ENCODE data around the gene PTF1A. TPM values are rescaled to one million over a fixed set of nuclear protein-coding genes. Genes with fewer than 3 reads are reported as not detected.
A peak's percentile ranks its signal among the peaks of the same experiment; 100 is the strongest.

The PTF1A gene
- total RNA-seq, 1 donor from 2014 or later, result not detected

- no peak for DNase-seq (ENCODE audit: low spot score)
- H3K4me3 Mint-ChIP-seq, result no peak overlapping the region
Measured at GRCh38 chr10:23201837-23202236, 9.7 kb downstream of the PTF1A start.

GRCh38 chr10:23202779-23203178, 10.7 kb downstream of the PTF1A start:
- peaks cover 1% of the 10 kb centered on the region for H3K9me3 Mint-ChIP-seq
- peaks cover 70% of the 10 kb centered on the region for H4K20me1 ChIP-seq (ENCODE audit: low read depth)

More at GRCh38 chr10:23201837-23202236, 9.7 kb downstream of the PTF1A start:
- H3F3A ChIP-seq (ENCODE audit: low read depth), result peaks cover 48% of the 10 kb centered on the region
- H3K4me1 Mint-ChIP-seq, result peaks cover 32% of the 10 kb centered on the region
- H3K4me2 ChIP-seq, result no peak overlapping the region
- H4K20me1 ChIP-seq (ENCODE audit: low read depth), result peaks cover 79% of the 10 kb centered on the region
- H3K27me3 ChIP-seq, result peaks cover 100% of the 10 kb centered on the region
- H3K4me1 ChIP-seq, result peaks cover 35% of the 10 kb centered on the region
- H3K36me3 Mint-ChIP-seq, result no peaks in the 10 kb centered on the region
- no peak for TF ChIP-seq EZH2 (IDR thresholded peaks at IDR 0.05)
- no peak overlapping the region for H3K9ac ChIP-seq
- H3K36me3 ChIP-seq, result no peaks in the 10 kb centered on the region
- H2AFZ ChIP-seq (replicated peaks), result no peak overlapping the region
- H3K4me3 ChIP-seq, result no peak overlapping the region
- no peaks in the 10 kb centered on the region for H3K79me2 ChIP-seq (ENCODE audit: low read depth)
- H3K9me3 ChIP-seq (ENCODE audit: low read depth), result no peaks in the 10 kb centered on the region
- peaks cover 75% of the 10 kb centered on the region for H3K27me3 Mint-ChIP-seq (ENCODE audit: insufficient read depth, low read depth)
- no peak overlapping the region for H3K27ac ChIP-seq
- peaks cover 1% of the 10 kb centered on the region for H3K9me3 Mint-ChIP-seq
- H3K27ac Mint-ChIP-seq, result no peak overlapping the region

GRCh38 chr10:23203369-23204325, 11.5 kb downstream of the PTF1A start:
- Mint-ChIP-seq H3K27me3 (ENCODE audit: insufficient read depth, low read depth) (peaks cover 58% of the 10 kb centered on the region), H3K4me3 (peak overlapping the region; percentile 8), H3K9me3 (peaks cover 1% of the 10 kb centered on the region), H3K36me3 (no peaks in the 10 kb centered on the region), H3K27ac (no peak overlapping the region), H3K4me1 (peaks cover 29% of the 10 kb centered on the region)
- Histone ChIP-seq H3K27ac (no peak overlapping the region), H3K9ac (no peak overlapping the region), H3K4me3 (no peak overlapping the region), H2AFZ (replicated peaks) (no peak overlapping the region), H3K4me2 (peak overlapping the region; percentile 20), H3K4me1 (peaks cover 33% of the 10 kb centered on the region), H3F3A (ENCODE audit: low read depth) (peaks cover 45% of the 10 kb centered on the region), H3K36me3 (no peaks in the 10 kb centered on the region), H3K9me3 (ENCODE audit: low read depth) (no peaks in the 10 kb centered on the region), H4K20me1 (ENCODE audit: low read depth) (peaks cover 61% of the 10 kb centered on the region), H3K27me3 (peaks cover 100% of the 10 kb centered on the region), H3K79me2 (ENCODE audit: low read depth) (no peaks in the 10 kb centered on the region)
- TF ChIP-seq CTCF (IDR thresholded peaks at IDR 0.05), result no peak
- peak; percentile 62 for TF ChIP-seq EZH2 (IDR thresholded peaks at IDR 0.05)
- peak; percentile 31 for DNase-seq (ENCODE audit: low spot score)

More at GRCh38 chr10:23202779-23203178, 10.7 kb downstream of the PTF1A start:
- H3K27ac Mint-ChIP-seq, result no peak overlapping the region
- Histone ChIP-seq H3K27me3 (peaks cover 100% of the 10 kb centered on the region), H3K79me2 (ENCODE audit: low read depth) (no peaks in the 10 kb centered on the region), H3K4me3 (no peak overlapping the region), H3K4me2 (no peak overlapping the region), H3K36me3 (no peaks in the 10 kb centered on the region), H3F3A (ENCODE audit: low read depth) (peaks cover 48% of the 10 kb centered on the region), H3K9me3 (ENCODE audit: low read depth) (no peaks in the 10 kb centered on the region), H3K9ac (no peak overlapping the region), H3K27ac (no peak overlapping the region), H2AFZ (replicated peaks) (no peak overlapping the region), H3K4me1 (peaks cover 35% of the 10 kb centered on the region)
- H3K36me3 Mint-ChIP-seq, result no peaks in the 10 kb centered on the region
- TF ChIP-seq EZH2 (IDR thresholded peaks at IDR 0.05) (no peak), CTCF (IDR thresholded peaks at IDR 0.05) (no peak), EZH2phosphoT487 (IDR thresholded peaks at IDR 0.05) (no peak)
- H3K27me3 Mint-ChIP-seq (ENCODE audit: insufficient read depth, low read depth), result peaks cover 65% of the 10 kb centered on the region
- peaks cover 32% of the 10 kb centered on the region for H3K4me1 Mint-ChIP-seq
- no peak overlapping the region for H3K4me3 Mint-ChIP-seq
- DNase-seq (ENCODE audit: low spot score), result peak; percentile 38

GRCh38 chr10:23204773-23205172, 12.7 kb downstream of the PTF1A start:
- H3K4me1 Mint-ChIP-seq, result peaks cover 29% of the 10 kb centered on the region

More at GRCh38 chr10:23204773-23205172, 12.7 kb downstream of the PTF1A start:
- H3K36me3 ChIP-seq, result no peaks in the 10 kb centered on the region
- H3K27ac ChIP-seq, result no peak overlapping the region
- H3K9me3 ChIP-seq (ENCODE audit: low read depth), result no peaks in the 10 kb centered on the region
- Mint-ChIP-seq H3K9me3 (peaks cover 1% of the 10 kb centered on the region), H3K27me3 (ENCODE audit: insufficient read depth, low read depth) (peaks cover 53% of the 10 kb centered on the region), H3K27ac (no peak overlapping the region), H3K36me3 (no peaks in the 10 kb centered on the region), H3K4me3 (peak overlapping the region; percentile 1)
- peaks cover 25% of the 10 kb centered on the region for H3K4me1 ChIP-seq
- no peaks in the 10 kb centered on the region for H3K79me2 ChIP-seq (ENCODE audit: low read depth)
- TF ChIP-seq EZH2phosphoT487 (IDR thresholded peaks at IDR 0.05) (peak; percentile 23), EZH2 (IDR thresholded peaks at IDR 0.05) (no peak), CTCF (IDR thresholded peaks at IDR 0.05) (peak; percentile 52)
- DNase-seq (ENCODE audit: low spot score), result peak; percentile 86
- peaks cover 50% of the 10 kb centered on the region for H4K20me1 ChIP-seq (ENCODE audit: low read depth)
- no peak overlapping the region for H2AFZ ChIP-seq (replicated peaks)
- H3K27me3 ChIP-seq, result peaks cover 98% of the 10 kb centered on the region
- peaks cover 34% of the 10 kb centered on the region for H3F3A ChIP-seq (ENCODE audit: low read depth)
- no peak overlapping the region for H3K9ac ChIP-seq
- no peak overlapping the region for H3K4me3 ChIP-seq
- H3K4me2 ChIP-seq, result no peak overlapping the region
